KMS-11 (cell line): ENCODE data around the gene ATP13A1.

ENCODE experiments used
- H2AFZ ChIP-seq: fragments of 200-600 bp; sonication (generic); 2 replicates; pipeline ENCODE4 v1.6.1; 2016; ENCODE audit warnings: antibody characterized with exemption, mixed run types, low read depth
- H3K27ac ChIP-seq: fragments of 200-600 bp; sonication (generic); 2 replicates; pipeline ENCODE4 v1.6.1; 2016; ENCODE audit warnings: mild to moderate bottlenecking, mixed run types
- H3K27me3 ChIP-seq: fragments of 200-600 bp; sonication (generic); 2 replicates; pipeline ENCODE4 v1.6.1; 2017; ENCODE audit warnings: mild to moderate bottlenecking, low read depth, mixed run types, moderate library complexity; ENCODE audit not compliant: insufficient read depth
- H3K36me3 ChIP-seq: fragments of 200-600 bp; sonication (generic); 2 replicates; pipeline ENCODE4 v1.6.1; 2017; ENCODE audit warnings: mild to moderate bottlenecking, mixed run types; ENCODE audit not compliant: insufficient read depth
- H3K4me1 ChIP-seq: fragments of 200-600 bp; sonication (generic); 2 replicates; pipeline ENCODE4 v1.6.1; 2016; ENCODE audit warnings: mild to moderate bottlenecking, low read depth, mixed run types; ENCODE audit not compliant: poor library complexity, severe bottlenecking
- H3K4me2 ChIP-seq: fragments of 200-600 bp; sonication (generic); 2 replicates; pipeline ENCODE4 v1.7.0; 2016; ENCODE audit warnings: mild to moderate bottlenecking, mixed run types
- H3K4me3 ChIP-seq: fragments of 200-600 bp; sonication (generic); IDR thresholded peaks from 2 replicates; pipeline ENCODE4 v1.6.1; 2017; ENCODE audit warnings: low read depth, low read length, mixed read lengths; ENCODE audit not compliant: insufficient read depth
- H3K79me2 ChIP-seq: fragments of 200-600 bp; sonication (generic); 2 replicates; pipeline ENCODE4 v1.6.1; 2016; ENCODE audit warnings: low read depth, mixed run types; ENCODE audit not compliant: insufficient read depth
- H3K9ac ChIP-seq: fragments of 200-600 bp; sonication (generic); 2 replicates; pipeline ENCODE4 v1.6.1; 2016; ENCODE audit warnings: mild to moderate bottlenecking, mixed run types
- H4K20me1 ChIP-seq: fragments of 200-600 bp; sonication (generic); 2 replicates; pipeline ENCODE4 v1.6.1; 2016; ENCODE audit warnings: mild to moderate bottlenecking, mixed run types; ENCODE audit not compliant: insufficient read depth
- TF ChIP-seq, protein P1 (sequence below): fragments of 200-600 bp; sonication (generic); conservative IDR thresholded peaks from 2 replicates; pipeline ENCODE4 v1.6.1; 2017; ENCODE audit warnings: low read depth, mild to moderate bottlenecking, antibody characterized with exemption, low read length, moderate library complexity, mixed read lengths

ATP13A1 gene

GRCh38 chr19:19642506-19643157 lies 20.8 kb downstream of the ATP13A1 start:
- Histone ChIP-seq H2AFZ (peak overlapping the region; percentile 62; the same call in 1 of the 2 replicates), H3K4me2 (peak overlapping the region; percentile 60; the same call in 1 of the 2 replicates), H3K4me3 (no peak overlapping the region), H3K36me3 (no peaks in the 10 kb centered on the region), H3K27ac (no peak overlapping the region), H4K20me1 (no peaks in the 10 kb centered on the region), H3K4me1 (no peaks in the 10 kb centered on the region), H3K9ac (peak overlapping the region; percentile 33; the same call in 1 of the 2 replicates), H3K79me2 (no peaks in the 10 kb centered on the region), H3K27me3 (no peaks in the 10 kb centered on the region)
- TF ChIP-seq, protein P1, sequence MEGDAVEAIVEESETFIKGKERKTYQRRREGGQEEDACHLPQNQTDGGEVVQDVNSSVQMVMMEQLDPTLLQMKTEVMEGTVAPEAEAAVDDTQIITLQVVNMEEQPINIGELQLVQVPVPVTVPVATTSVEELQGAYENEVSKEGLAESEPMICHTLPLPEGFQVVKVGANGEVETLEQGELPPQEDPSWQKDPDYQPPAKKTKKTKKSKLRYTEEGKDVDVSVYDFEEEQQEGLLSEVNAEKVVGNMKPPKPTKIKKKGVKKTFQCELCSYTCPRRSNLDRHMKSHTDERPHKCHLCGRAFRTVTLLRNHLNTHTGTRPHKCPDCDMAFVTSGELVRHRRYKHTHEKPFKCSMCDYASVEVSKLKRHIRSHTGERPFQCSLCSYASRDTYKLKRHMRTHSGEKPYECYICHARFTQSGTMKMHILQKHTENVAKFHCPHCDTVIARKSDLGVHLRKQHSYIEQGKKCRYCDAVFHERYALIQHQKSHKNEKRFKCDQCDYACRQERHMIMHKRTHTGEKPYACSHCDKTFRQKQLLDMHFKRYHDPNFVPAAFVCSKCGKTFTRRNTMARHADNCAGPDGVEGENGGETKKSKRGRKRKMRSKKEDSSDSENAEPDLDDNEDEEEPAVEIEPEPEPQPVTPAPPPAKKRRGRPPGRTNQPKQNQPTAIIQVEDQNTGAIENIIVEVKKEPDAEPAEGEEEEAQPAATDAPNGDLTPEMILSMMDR = no peak

DNA sequence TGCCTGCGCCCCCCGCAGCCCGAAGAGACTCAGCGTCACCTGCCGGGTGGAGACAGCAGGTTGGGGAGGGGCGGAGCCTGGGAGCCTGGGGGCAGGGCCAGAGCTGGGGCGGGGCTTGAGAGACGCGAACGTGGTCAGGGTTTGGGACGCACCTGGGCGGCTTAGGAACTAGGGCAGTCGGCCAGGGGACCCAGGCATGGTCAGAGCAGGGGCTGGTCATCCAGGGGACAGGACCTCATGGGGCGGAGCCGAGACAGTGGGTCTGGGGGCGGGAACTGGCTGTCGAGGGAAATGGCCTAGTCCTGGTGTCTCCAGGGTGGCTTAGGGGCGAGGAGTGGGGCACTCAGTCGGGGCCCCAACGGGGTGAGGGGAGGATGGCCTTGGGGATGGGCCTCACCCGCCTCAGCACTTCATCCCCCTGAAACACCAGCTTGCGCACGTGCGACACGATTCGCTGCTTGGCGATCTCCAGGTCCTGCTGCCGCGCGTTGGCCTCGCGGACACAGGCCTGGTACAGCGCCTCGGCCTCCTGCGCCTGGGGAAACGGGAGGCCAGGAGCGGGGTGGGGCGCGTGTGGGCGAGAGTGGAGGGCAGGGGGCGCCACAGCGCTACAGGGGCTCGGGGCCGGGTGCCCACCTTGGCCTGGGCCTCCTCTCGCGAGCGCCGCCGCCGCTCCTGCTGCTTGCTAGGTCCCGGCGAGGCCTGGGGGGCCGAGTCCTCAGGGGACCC lies 25.8 kb downstream of the ATP13A1 start:
- H4K20me1 ChIP-seq = no peaks in the 10 kb centered on the region
- H3K27ac ChIP-seq = no peak overlapping the region
- H3K4me3 ChIP-seq = no peak overlapping the region
- H3K36me3 ChIP-seq = no peaks in the 10 kb centered on the region
- H3K79me2 ChIP-seq = no peaks in the 10 kb centered on the region
- no peaks in the 10 kb centered on the region for H3K27me3 ChIP-seq
- TF ChIP-seq, protein P1 = no peak
- H3K4me2 ChIP-seq = no peak overlapping the region
- no peak overlapping the region for H3K9ac ChIP-seq
- no peaks in the 10 kb centered on the region for H3K4me1 ChIP-seq
- H2AFZ ChIP-seq = no peak overlapping the region

DNA sequence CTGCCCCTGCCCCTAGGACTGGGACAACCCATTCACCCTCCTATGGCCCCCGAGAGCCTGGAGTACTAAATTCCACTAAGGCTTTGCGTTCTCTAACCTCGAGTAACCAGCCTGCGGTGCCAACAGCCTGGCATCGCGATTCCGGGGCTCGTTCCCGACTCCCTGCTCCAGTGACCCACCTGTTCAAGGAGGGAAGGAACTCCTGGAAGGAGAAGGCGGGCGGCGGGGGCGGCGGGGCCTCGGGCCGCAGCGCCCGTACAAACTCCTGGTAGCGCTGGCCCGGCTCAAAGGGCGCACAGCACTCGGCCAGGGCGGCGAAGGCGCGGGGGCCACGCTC lies 26.3 kb downstream of the ATP13A1 start:
- H3K4me3 ChIP-seq = no peak overlapping the region
- no peak overlapping the region for H2AFZ ChIP-seq
- no peak overlapping the region for H3K4me2 ChIP-seq

GRCh38 chr19:19636573-19637185 lies 26.8 kb downstream of the ATP13A1 start:
- Histone ChIP-seq H3K27me3 (no peaks in the 10 kb centered on the region), H3K4me1 (no peaks in the 10 kb centered on the region), H2AFZ (no peak overlapping the region), H4K20me1 (no peaks in the 10 kb centered on the region), H3K4me3 (no peak overlapping the region), H3K4me2 (no peak overlapping the region), H3K9ac (no peak overlapping the region), H3K79me2 (no peaks in the 10 kb centered on the region), H3K27ac (no peak overlapping the region), H3K36me3 (no peaks in the 10 kb centered on the region)
- TF ChIP-seq, protein P1 = no peak

More for the DNA sequence above, 26.3 kb downstream of the ATP13A1 start:
- TF ChIP-seq, protein P1 = no peak
- H4K20me1 ChIP-seq = no peaks in the 10 kb centered on the region
- no peaks in the 10 kb centered on the region for H3K27me3 ChIP-seq
- H3K9ac ChIP-seq = no peak overlapping the region
- no peak overlapping the region for H3K27ac ChIP-seq
- H3K36me3 ChIP-seq = no peaks in the 10 kb centered on the region
- no peaks in the 10 kb centered on the region for H3K4me1 ChIP-seq
- no peaks in the 10 kb centered on the region for H3K79me2 ChIP-seq
